H1 (cell line): ENCODE results near the gene SCIMP. TPM values are rescaled to one million over a fixed set of nuclear protein-coding genes. Genes with fewer than 3 reads are reported as not detected.

Source experiments
- polyA plus RNA-seq, 7 experiments: library from polyadenylated mRNA; depleted of rRNA in 3 of 7; stranded (reverse) in 5 of 7; unstranded in 2 of 7; fragments of >200 nt in 5 of 7; fragments of 200-250 nt in 2 of 7; gene quantifications; 1 replicate in 5 of 7; 2 replicates in 1 of 7; 4 replicates in 1 of 7; pipeline versions ENCODE4 v1.2.1 to v1.2.3, GENCODE V29; 2011 to 2013; ENCODE audit warnings: missing spikeins in 2 of 7, mixed read lengths in 2 of 7
- total RNA-seq: library from RNA; stranded (reverse); fragmentation: NEBNext Ultra II Directional; extraction: Animal tissue kit (Norgen Biotek cat#: 25700); gene quantifications from 2 replicates; pipeline ENCODE4 v1.2.1, GENCODE V29; 2021

Gene SCIMP
- total and polyA plus RNA-seq, 2 of the 8 experiments (the other 6 are each of a cell fraction or from before 2014, with no cell fraction given), result not detected

Other genes with a start within 250 kb of the SCIMP start
- 11.4 and 12.0 TPM in 2 replicates for gene CAMTA2, start 247.2 kb downstream of the SCIMP start, total RNA-seq
- gene CAMTA2, start 247.2 kb downstream of the SCIMP start, polyA plus RNA-seq (2011; rRNA removed), result 5.5 and 13.7 TPM in 2 replicates
- 1.1 and 1.4 TPM in 2 replicates for gene INCA1, start 237.3 kb downstream of the SCIMP start, total RNA-seq
- gene INCA1, start 237.3 kb downstream of the SCIMP start, polyA plus RNA-seq (2011; rRNA removed), result 0.80 and 0.89 TPM in 2 replicates
- gene KIF1C, start 236.9 kb downstream of the SCIMP start, total RNA-seq, result 114 and 118 TPM in 2 replicates
- 14.3 and 28.7 TPM in 2 replicates for gene KIF1C, start 236.9 kb downstream of the SCIMP start, polyA plus RNA-seq (2011; rRNA removed)
- gene SLC52A1, start 199.4 kb downstream of the SCIMP start, total RNA-seq, result 0.61 and 0.63 TPM in 2 replicates
- gene SLC52A1, start 199.4 kb downstream of the SCIMP start, polyA plus RNA-seq (2011; rRNA removed), result 0.67 and 1.2 TPM in 2 replicates
- 0.15 and 0.17 TPM in 2 replicates for gene ZFP3, start 156.4 kb downstream of the SCIMP start, total RNA-seq
- gene ZFP3, start 156.4 kb downstream of the SCIMP start, polyA plus RNA-seq (2011; rRNA removed), result 0.31 and 0.44 TPM in 2 replicates
- 39.8 and 41.0 TPM in 2 replicates for gene ZNF232, start 123.0 kb downstream of the SCIMP start, total RNA-seq
- 9.2 and 11.1 TPM in 2 replicates for gene ZNF232, start 123.0 kb downstream of the SCIMP start, polyA plus RNA-seq (2011; rRNA removed)
- gene USP6, start 118.8 kb downstream of the SCIMP start, total RNA-seq, result 0.25 and 0.32 TPM in 2 replicates
- 0.05 and 0.08 TPM in 2 replicates for gene USP6, start 118.8 kb downstream of the SCIMP start, polyA plus RNA-seq (2011; rRNA removed)
- 14.3 and 15.5 TPM in 2 replicates for gene ZNF594, start 43.0 kb downstream of the SCIMP start, total RNA-seq
- 3.6 and 4.2 TPM in 2 replicates for gene ZNF594, start 43.0 kb downstream of the SCIMP start, polyA plus RNA-seq (2011; rRNA removed)
- gene RABEP1, start 47.4 kb upstream of the SCIMP start, total RNA-seq, result 50.7 and 52.3 TPM in 2 replicates
- gene RABEP1, start 47.4 kb upstream of the SCIMP start, polyA plus RNA-seq (2011; rRNA removed), result 4.5 and 8.5 TPM in 2 replicates
- 102 and 105 TPM in 2 replicates for gene NUP88, start 184.8 kb upstream of the SCIMP start, total RNA-seq
- gene NUP88, start 184.8 kb upstream of the SCIMP start, polyA plus RNA-seq (2011; rRNA removed), result 69.0 and 77.4 TPM in 2 replicates
- gene RPAIN, start 185.3 kb upstream of the SCIMP start, total RNA-seq, result 57.7 and 59.6 TPM in 2 replicates
- 37.0 and 54.5 TPM in 2 replicates for gene RPAIN, start 185.3 kb upstream of the SCIMP start, polyA plus RNA-seq (2011; rRNA removed)
- gene C1QBP, start 204.3 kb upstream of the SCIMP start, total RNA-seq, result 453 and 454 TPM in 2 replicates
- gene C1QBP, start 204.3 kb upstream of the SCIMP start, polyA plus RNA-seq (2011; rRNA removed), result 210 and 355 TPM in 2 replicates
- 67.7 and 70.0 TPM in 2 replicates for gene DHX33, start 234.1 kb upstream of the SCIMP start, total RNA-seq
- gene DHX33, start 234.1 kb upstream of the SCIMP start, polyA plus RNA-seq (2011; rRNA removed), result 34.8 and 38.1 TPM in 2 replicates